ENCODE results near the gene SFXN3. TPM values are rescaled to one million over a fixed set of nuclear protein-coding genes. Genes with fewer than 3 reads are reported as not detected.
A peak's percentile ranks its signal among the peaks of the same experiment; 100 is the strongest.

The SFXN3 gene
- total RNA-seq, 1 donor from 2014 or later = 13.4 TPM

GRCh38 chr10:100985336-100985735 is 45.7 kb upstream of the SFXN3 start:
- DNase-seq = no peak
- no peak for TF ChIP-seq CTCF (IDR thresholded peaks at IDR 0.05; ENCODE audit: borderline replicate concordance)
- H3K27ac ChIP-seq (replicated peaks) = no peak overlapping the region
- H3K4me3 ChIP-seq = no peak overlapping the region
- peaks cover 40% of the 10 kb centered on the region for H3K4me1 ChIP-seq
- H3K36me3 ChIP-seq = peaks cover 39% of the 10 kb centered on the region
- intact Hi-C loops (cut with micrococcal nuclease) = no loop called here
- H3K9me3 ChIP-seq (replicated peaks) = no peaks in the 10 kb centered on the region
- no peaks in the 10 kb centered on the region for H3K27me3 ChIP-seq (ENCODE audit: low read depth)

- DNase-seq = no peak
- no peak for TF ChIP-seq CTCF (IDR thresholded peaks at IDR 0.05; ENCODE audit: borderline replicate concordance)
- peak overlapping the region; percentile 82 for H3K27ac ChIP-seq (replicated peaks)
- no peaks in the 10 kb centered on the region for H3K9me3 ChIP-seq (replicated peaks)
- intact Hi-C loops (cut with micrococcal nuclease) = no loop called here
- H3K4me3 ChIP-seq = peak overlapping the region; percentile 78
- H3K4me1 ChIP-seq = peaks cover 40% of the 10 kb centered on the region
- H3K27me3 ChIP-seq (ENCODE audit: low read depth) = no peaks in the 10 kb centered on the region
- H3K36me3 ChIP-seq = peaks cover 41% of the 10 kb centered on the region
These were observed 44.4 kb upstream of the SFXN3 start for GRCh38 chr10:100986623-100986951.

- intact Hi-C loops (cut with micrococcal nuclease) = no loop called here
- Histone ChIP-seq H3K27me3 (ENCODE audit: low read depth) (no peaks in the 10 kb centered on the region), H3K36me3 (peaks cover 44% of the 10 kb centered on the region), H3K9me3 (replicated peaks) (no peaks in the 10 kb centered on the region), H3K4me1 (peaks cover 40% of the 10 kb centered on the region), H3K4me3 (peak within 1 kb of the TSS; percentile 78), H3K27ac (replicated peaks) (peak within 1 kb of the TSS; percentile 82)
- TF ChIP-seq CTCF (IDR thresholded peaks at IDR 0.05; ENCODE audit: borderline replicate concordance) = no peak
- DNase-seq = peak; percentile 86
These were observed 43.9 kb upstream of the SFXN3 start, which contains the start of the genes MRPL43 and TWNK for GRCh38 chr10:100986952-100987684. Gene MRPL43, minus strand, starts transcription at chr10:100987497. Its CDS starts 54 bp downstream, at chr10:100987443. Gene TWNK, plus strand, starts transcription at chr10:100987543. Its CDS starts 668 bp downstream, at chr10:100988211.

- Histone ChIP-seq H3K36me3 (peaks cover 47% of the 10 kb centered on the region), H3K4me3 (peak overlapping the region; percentile 78), H3K9me3 (replicated peaks) (no peaks in the 10 kb centered on the region), H3K27ac (replicated peaks) (peak overlapping the region; percentile 82), H3K4me1 (peaks cover 40% of the 10 kb centered on the region), H3K27me3 (ENCODE audit: low read depth) (no peaks in the 10 kb centered on the region)
- DNase-seq = no peak
- intact Hi-C loops (cut with micrococcal nuclease) = no loop called here
- TF ChIP-seq CTCF (IDR thresholded peaks at IDR 0.05; ENCODE audit: borderline replicate concordance) = no peak
These were observed 43.4 kb upstream of the SFXN3 start for GRCh38 chr10:100987685-100988049.

GRCh38 chr10:100988166-100988565 is 42.9 kb upstream of the SFXN3 start:
- H3K4me1 ChIP-seq = peaks cover 40% of the 10 kb centered on the region
- no peak for TF ChIP-seq CTCF (IDR thresholded peaks at IDR 0.05; ENCODE audit: borderline replicate concordance)
- H3K36me3 ChIP-seq = peaks cover 47% of the 10 kb centered on the region
- H3K27me3 ChIP-seq (ENCODE audit: low read depth) = no peaks in the 10 kb centered on the region
- intact Hi-C loops (cut with micrococcal nuclease) = no loop called here
- no peaks in the 10 kb centered on the region for H3K9me3 ChIP-seq (replicated peaks)
- peak overlapping the region; percentile 78 for H3K4me3 ChIP-seq
- DNase-seq = no peak
- H3K27ac ChIP-seq (replicated peaks) = no peak overlapping the region
